Glutamatergic neuron (in vitro differentiated cells): ENCODE measurements around the gene SIL1. TPM values are rescaled to one million over a fixed set of nuclear protein-coding genes. Genes with fewer than 3 reads are reported as not detected.

Experiments
- DNase-seq: peaks from one replicate; pipeline ENCODE4 v3.0.0; 2022
- H3K27ac Mint-ChIP-seq: one replicate; pipeline ENCODE4 v1.8.0; 2020; ENCODE audit warnings: mild to moderate bottlenecking, mixed read lengths, inconsistent platforms; ENCODE audit not compliant: unreplicated experiment
- H3K27me3 Mint-ChIP-seq: one replicate; pipeline ENCODE4 v1.8.0; 2020; ENCODE audit warnings: mild to moderate bottlenecking, moderate library complexity, mixed read lengths, inconsistent platforms; ENCODE audit not compliant: unreplicated experiment
- H3K36me3 Mint-ChIP-seq: one replicate; pipeline ENCODE4 v1.8.0; 2020; ENCODE audit warnings: mild to moderate bottlenecking, mixed read lengths, inconsistent platforms; ENCODE audit not compliant: unreplicated experiment
- H3K4me1 Mint-ChIP-seq: one replicate; pipeline ENCODE4 v1.8.0; 2020; ENCODE audit warnings: mild to moderate bottlenecking, low read depth, mixed read lengths, inconsistent platforms; ENCODE audit not compliant: unreplicated experiment
- H3K4me3 Mint-ChIP-seq: one replicate; pipeline ENCODE4 v1.8.0; 2020; ENCODE audit warnings: mild to moderate bottlenecking, mixed read lengths, inconsistent platforms; ENCODE audit not compliant: unreplicated experiment
- H3K9me3 Mint-ChIP-seq: one replicate; pipeline ENCODE4 v1.8.0; 2020; ENCODE audit warnings: mild to moderate bottlenecking, moderate library complexity, mixed read lengths, inconsistent platforms; ENCODE audit not compliant: unreplicated experiment
- total RNA-seq: library from RNA; stranded (reverse); fragmentation: NEBNext Ultra II Directional; extraction: Animal tissue kit (Norgen Biotek cat#: 25700); gene quantifications from one replicate; pipeline ENCODE4 v1.2.1, GENCODE V29; 2021; ENCODE audit not compliant: unreplicated experiment
- TF ChIP-seq, protein P1 (sequence below): fragments of 200-600 bp; sonication (generic); IDR thresholded peaks from one replicate; pipeline ENCODE4 v1.5.0; 2021; ENCODE audit not compliant: partially characterized antibody, unreplicated experiment

Gene SIL1
- total RNA-seq, 1 donor from 2014 or later: 15.9 TPM

- Mint-ChIP-seq H3K36me3 (peaks cover 10% of the 10 kb centered on the region), H3K27ac (peak overlapping the region; percentile 66), H3K4me1 (peaks cover 2% of the 10 kb centered on the region), H3K4me3 (no peak overlapping the region), H3K27me3 (peaks cover 3% of the 10 kb centered on the region), H3K9me3 (peaks cover 6% of the 10 kb centered on the region)
- TF ChIP-seq, protein P1, sequence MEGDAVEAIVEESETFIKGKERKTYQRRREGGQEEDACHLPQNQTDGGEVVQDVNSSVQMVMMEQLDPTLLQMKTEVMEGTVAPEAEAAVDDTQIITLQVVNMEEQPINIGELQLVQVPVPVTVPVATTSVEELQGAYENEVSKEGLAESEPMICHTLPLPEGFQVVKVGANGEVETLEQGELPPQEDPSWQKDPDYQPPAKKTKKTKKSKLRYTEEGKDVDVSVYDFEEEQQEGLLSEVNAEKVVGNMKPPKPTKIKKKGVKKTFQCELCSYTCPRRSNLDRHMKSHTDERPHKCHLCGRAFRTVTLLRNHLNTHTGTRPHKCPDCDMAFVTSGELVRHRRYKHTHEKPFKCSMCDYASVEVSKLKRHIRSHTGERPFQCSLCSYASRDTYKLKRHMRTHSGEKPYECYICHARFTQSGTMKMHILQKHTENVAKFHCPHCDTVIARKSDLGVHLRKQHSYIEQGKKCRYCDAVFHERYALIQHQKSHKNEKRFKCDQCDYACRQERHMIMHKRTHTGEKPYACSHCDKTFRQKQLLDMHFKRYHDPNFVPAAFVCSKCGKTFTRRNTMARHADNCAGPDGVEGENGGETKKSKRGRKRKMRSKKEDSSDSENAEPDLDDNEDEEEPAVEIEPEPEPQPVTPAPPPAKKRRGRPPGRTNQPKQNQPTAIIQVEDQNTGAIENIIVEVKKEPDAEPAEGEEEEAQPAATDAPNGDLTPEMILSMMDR: no peak
- DNase-seq: no peak
Observed at GRCh38 chr5:139241139-139241538, 43.0 kb upstream of the SIL1 start.

- no peak overlapping the region for H3K27ac Mint-ChIP-seq
- H3K4me3 Mint-ChIP-seq: no peak overlapping the region
- no peaks in the 10 kb centered on the region for H3K27me3 Mint-ChIP-seq
- peaks cover 2% of the 10 kb centered on the region for H3K9me3 Mint-ChIP-seq
- TF ChIP-seq, protein P1: no peak
- DNase-seq: no peak
- H3K4me1 Mint-ChIP-seq: no peaks in the 10 kb centered on the region
- peaks cover 4% of the 10 kb centered on the region for H3K36me3 Mint-ChIP-seq
Observed at GRCh38 chr5:139236479-139236878, 38.3 kb upstream of the SIL1 start.

GRCh38 chr5:139232147-139232724 lies 34.1 kb upstream of the SIL1 start:
- DNase-seq: no peak
- Mint-ChIP-seq H3K4me1 (no peaks in the 10 kb centered on the region), H3K27ac (no peak overlapping the region), H3K36me3 (no peaks in the 10 kb centered on the region), H3K9me3 (no peaks in the 10 kb centered on the region), H3K4me3 (no peak overlapping the region), H3K27me3 (no peaks in the 10 kb centered on the region)
- TF ChIP-seq, protein P1: no peak

GRCh38 chr5:139228201-139228803 lies 30.1 kb upstream of the SIL1 start:
- Mint-ChIP-seq H3K27me3 (no peaks in the 10 kb centered on the region), H3K9me3 (no peaks in the 10 kb centered on the region), H3K4me3 (no peak overlapping the region), H3K27ac (no peak overlapping the region), H3K36me3 (peaks cover 5% of the 10 kb centered on the region), H3K4me1 (no peaks in the 10 kb centered on the region)
- no peak for DNase-seq
- TF ChIP-seq, protein P1: no peak

GRCh38 chr5:139226131-139226530 lies 28.0 kb upstream of the SIL1 start:
- Mint-ChIP-seq H3K27ac (no peak overlapping the region), H3K36me3 (peaks cover 5% of the 10 kb centered on the region), H3K4me3 (no peak overlapping the region), H3K9me3 (no peaks in the 10 kb centered on the region), H3K4me1 (no peaks in the 10 kb centered on the region), H3K27me3 (no peaks in the 10 kb centered on the region)
- TF ChIP-seq, protein P1: no peak
- no peak for DNase-seq
